Measurements from ENCODE around the gene PDK1.

The PDK1 gene

GRCh38 chr2:172597176-172597842 is 41.4 kb downstream of the PDK1 start:
- DNase-seq (ENCODE audit: low read depth in 2 of 2), result no peak

GRCh38 chr2:172599947-172600346 is 44.1 kb downstream of the PDK1 start:
- DNase-seq (ENCODE audit: low read depth in 2 of 2), result no peak

DNA sequence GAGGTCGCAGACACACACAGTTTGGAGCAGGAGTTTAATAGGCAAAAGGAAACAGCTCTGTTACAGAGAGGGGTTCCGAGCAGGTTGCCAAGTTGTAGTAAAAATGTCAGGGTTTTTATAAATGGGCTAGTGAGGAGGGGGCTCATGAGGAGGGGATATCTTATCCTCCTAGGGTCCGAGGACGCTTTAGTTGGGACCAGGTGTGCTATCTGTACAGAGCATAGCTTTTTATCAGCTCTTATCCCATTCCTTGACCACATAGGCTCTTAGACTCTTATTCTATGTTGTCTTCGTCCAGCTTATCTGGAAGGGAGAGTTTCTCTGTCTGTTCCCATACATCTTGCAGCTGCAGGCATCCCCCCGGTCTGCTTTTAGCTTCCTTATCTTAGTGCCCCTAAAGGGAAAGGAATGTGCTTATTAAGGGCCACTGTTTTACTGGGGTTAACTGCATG is 44.7 kb downstream of the PDK1 start:
- no peak for DNase-seq (ENCODE audit: low read depth in 2 of 2)

- no peak for DNase-seq (ENCODE audit: low read depth in 2 of 2)
Measured at GRCh38 chr2:172606285-172606684, 50.4 kb downstream of the PDK1 start.

DNA sequence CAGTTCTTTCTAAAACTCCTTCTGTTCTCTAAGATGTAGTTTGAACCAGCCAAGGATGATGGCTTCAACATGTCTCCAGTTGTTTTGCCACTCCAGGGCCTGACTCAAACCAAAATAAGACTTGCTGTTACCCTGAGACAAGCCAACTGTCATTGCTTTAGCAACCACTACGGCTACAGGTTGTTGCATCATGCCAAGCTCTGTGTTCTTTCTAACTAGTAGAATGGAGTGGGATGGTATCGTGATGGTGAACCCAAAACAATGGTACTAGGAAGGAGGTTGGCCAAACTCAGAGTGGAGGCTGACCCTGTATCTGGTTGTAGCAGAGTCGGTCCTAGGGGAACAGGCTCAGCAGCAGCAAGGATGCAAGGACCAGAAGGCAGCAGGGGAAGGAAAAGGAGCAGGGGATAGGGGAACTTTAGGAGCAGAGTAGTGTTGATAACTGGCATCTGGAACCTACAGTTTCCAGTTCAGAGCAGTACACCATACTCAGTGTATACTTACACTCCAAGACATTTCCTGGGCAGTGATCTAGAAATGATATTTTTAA is 51.6 kb downstream of the PDK1 start:
- no peak for DNase-seq (ENCODE audit: low read depth in 2 of 2)

- DNase-seq (ENCODE audit: low read depth in 2 of 2), result no peak
Measured at GRCh38 chr2:172609488-172609887, 53.6 kb downstream of the PDK1 start.

GRCh38 chr2:172612051-172612450 is 56.2 kb downstream of the PDK1 start:
- DNase-seq (ENCODE audit: low read depth in 2 of 2), result no peak

DNA sequence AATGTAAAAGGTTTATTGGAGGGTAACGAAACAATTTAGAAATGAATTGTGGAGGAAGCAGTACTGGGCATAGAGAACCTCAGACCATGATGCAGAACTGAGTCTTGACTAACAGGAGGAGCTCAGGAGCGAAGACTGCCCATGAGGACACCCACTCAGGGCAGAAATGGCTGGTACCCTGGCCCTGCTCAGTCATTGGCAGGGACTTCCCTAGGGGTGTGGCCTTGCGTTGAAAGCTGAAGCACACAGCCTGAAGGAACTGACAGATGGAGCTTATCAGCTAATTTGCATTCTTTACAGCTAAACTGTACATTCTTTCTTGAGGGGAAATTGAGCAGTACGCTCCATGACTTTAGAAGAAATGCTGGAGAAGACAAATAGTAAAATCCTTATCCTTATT is 57.1 kb downstream of the PDK1 start:
- no peak for DNase-seq (ENCODE audit: low read depth in 2 of 2)

DNA sequence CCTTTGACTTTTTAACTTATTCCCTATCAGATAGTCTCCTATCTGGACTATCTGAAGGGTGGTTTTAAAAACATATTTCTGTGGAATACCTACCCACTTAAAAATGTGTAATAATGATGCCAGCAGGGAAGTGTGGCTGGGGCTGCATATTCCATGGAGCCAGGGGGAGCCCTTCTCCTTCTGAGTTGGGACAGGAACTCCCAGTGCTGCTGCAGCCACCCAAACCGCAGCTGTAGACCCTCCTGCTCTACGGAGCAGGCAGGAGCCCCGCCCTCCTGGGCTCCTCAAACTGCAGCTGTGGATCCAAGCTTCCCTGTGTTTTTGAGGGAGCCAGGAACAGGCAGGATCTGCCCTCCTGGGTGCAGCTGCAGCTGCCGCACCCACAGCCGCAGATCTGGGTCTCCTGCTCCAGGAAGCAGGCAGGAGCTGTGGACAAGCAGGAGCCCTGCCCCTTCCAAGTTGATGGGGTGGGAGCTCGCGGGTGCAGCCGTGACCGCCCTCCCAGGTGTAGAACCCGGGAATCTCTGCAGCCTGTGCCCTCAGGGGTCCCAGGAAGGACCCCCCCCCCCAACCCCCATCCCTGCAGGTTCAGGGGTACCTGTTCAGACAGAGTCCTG is 57.8 kb downstream of the PDK1 start:
- DNase-seq (ENCODE audit: low read depth in 2 of 2), result no peak

DNA sequence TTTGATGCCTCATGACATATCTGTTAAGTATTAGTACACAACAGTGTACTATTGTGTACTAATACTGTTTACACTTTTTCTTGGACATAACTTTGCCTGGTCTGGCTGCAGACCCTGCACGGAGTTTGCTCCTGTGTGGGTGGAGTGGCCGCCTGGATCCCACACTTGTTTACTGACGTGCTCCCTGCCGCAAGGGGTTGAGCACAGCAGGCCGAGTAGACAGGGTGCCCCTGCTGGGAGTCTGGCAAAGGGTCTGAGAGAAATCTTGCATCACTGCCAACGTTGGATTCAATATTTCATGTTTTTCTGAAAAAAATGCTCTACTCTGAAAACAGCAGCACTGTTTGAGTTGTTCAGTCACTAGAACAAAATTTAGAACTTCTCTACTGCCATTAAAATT is 59.0 kb downstream of the PDK1 start:
- no peak for DNase-seq (ENCODE audit: low read depth in 2 of 2)

GRCh38 chr2:172615727-172616261 is 59.9 kb downstream of the PDK1 start:
- DNase-seq (ENCODE audit: low read depth in 2 of 2), result no peak

- no peak for DNase-seq (ENCODE audit: low read depth in 2 of 2)
Measured at GRCh38 chr2:172617115-172617514, 61.2 kb downstream of the PDK1 start.

DNA sequence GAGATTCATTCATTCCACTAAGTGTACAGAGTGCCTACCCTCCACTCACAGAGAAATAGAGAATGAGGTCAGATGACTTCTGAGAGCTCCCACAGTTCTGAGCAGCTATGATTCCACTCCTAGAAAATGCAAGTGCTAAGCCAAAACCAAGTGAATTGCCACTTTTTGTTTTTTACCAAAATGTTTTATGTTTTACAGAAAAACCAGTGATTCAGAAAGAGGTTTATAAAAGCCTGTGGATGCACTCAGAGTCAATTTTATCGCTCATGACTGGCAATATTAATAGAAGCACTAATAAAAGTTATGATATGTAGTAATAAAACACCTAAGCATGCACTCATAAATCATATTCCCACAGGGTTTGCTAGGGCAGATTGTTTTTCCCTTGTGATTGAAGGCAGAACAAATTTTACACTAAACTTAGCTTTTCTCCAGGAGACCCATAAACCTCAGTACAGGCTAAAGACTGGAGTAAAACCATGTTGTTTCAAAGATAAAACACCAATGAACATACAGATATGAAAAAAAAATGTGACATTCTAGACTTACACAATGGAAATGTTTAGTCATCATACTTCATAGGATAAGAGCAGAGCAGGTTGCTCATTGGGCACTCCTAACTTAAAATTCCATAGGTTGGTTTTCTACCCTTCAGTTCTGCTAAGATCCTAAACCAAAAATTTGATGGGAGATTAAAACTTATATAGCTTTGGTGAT is 67.5 kb downstream of the PDK1 start:
- DNase-seq (ENCODE audit: low read depth in 2 of 2), result no peak

- no peak for DNase-seq (ENCODE audit: low read depth in 2 of 2)
Measured at GRCh38 chr2:172624996-172625395, 69.1 kb downstream of the PDK1 start.

GRCh38 chr2:172627181-172627580 is 71.3 kb downstream of the PDK1 start:
- no peak for DNase-seq (ENCODE audit: low read depth in 2 of 2)

GRCh38 chr2:172628085-172628484 is 72.2 kb downstream of the PDK1 start:
- DNase-seq (ENCODE audit: low read depth in 2 of 2), result no peak

DNA sequence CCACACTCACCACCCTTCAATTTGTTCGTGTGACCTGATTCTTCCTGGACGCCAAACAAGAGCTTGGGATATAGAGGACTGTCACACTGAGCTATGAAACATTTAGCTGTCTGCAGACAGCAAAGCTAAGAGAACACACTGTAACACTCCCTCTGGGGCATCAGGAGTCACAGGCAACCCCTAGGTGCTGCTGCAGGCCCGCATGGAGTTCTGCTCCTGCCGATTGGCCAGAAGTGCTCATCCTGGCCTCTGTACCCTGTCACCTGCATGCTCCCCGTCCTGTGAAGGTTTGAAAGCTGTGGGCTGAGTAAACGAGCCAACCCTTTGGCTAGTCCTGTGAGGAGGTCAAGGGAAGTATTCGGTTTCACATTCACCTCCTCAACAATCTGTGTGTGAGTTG is 73.7 kb downstream of the PDK1 start:
- DNase-seq (ENCODE audit: low read depth in 2 of 2), result no peak

DNA sequence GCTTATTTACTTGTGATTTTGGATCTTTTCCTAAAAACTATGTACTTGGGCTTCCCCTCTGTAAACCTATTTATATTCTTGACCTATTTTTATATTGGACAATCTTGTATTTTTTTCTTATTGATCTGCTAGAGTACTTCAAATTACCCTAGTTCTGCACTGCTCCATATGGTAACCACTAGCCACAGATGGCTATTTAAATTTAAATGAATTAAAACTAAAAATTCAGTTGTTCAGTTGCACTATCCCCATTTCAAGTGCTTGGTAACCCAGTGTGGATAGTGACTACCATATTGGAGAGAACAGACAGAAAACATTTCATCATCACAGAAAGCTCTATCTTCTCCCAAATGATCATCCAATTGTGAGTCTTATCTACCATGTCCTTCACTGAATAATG is 74.3 kb downstream of the PDK1 start:
- DNase-seq (ENCODE audit: low read depth in 2 of 2), result no peak

DNA sequence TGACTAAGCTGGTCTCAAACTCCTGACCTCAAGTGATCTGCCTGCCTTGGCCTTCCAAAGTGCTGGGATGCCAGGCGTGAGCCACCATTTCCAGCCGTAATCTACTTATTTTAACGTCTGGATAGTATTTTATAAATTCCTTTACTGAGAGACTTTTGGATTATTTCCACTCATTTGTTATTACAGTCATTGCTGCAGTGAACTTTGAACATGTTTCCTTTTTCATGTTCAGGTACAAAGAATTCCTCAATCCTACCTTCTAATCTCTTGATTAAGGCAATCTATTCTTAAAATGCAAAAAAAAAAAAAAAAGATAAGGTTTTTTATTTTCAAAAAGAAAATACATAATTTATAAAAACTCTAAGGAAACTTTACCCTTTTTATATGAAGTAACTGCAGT is 78.6 kb downstream of the PDK1 start:
- DNase-seq (ENCODE audit: low read depth in 2 of 2), result no peak

GRCh38 chr2:172635548-172635947 is 79.7 kb downstream of the PDK1 start:
- no peak for DNase-seq (ENCODE audit: low read depth in 2 of 2)

GRCh38 chr2:172639256-172639655 is 83.4 kb downstream of the PDK1 start:
- DNase-seq (ENCODE audit: low read depth in 2 of 2), result no peak

DNA sequence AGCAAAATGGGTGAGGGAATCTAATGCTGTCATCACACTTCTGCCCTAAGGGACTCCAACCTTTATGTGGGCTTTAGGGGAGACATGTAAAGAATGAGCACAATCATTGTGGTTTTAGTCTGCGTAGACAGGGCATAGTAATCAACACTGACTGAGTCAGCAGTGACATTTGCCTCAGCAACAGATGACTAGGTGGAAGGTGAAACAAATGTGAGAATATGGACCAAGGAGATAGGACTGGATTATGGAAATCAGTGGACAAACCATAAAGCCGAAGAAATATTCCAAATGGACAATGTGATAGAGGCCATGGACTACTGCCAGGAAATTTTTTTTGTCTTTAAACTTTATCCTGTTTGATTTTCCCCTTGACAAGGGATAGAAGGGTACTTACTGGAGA is 83.9 kb downstream of the PDK1 start:
- no peak for DNase-seq (ENCODE audit: low read depth in 2 of 2)

GRCh38 chr2:172640389-172640788 is 84.5 kb downstream of the PDK1 start:
- no peak for DNase-seq (ENCODE audit: low read depth in 2 of 2)

Data from activated CD4-positive, alpha-beta T cell treated with anti-CD3 and anti-CD28 coated beads for 24 hours (primary cell).